Karpas-422 (cell line): Measurements from ENCODE around the gene NOL4L. TPM values are rescaled to one million over a fixed set of nuclear protein-coding genes. Genes with fewer than 3 reads are reported as not detected.

ENCODE experiments used
- DNase-seq: peaks from one replicate; pipeline ENCODE4 v3.0.0-alpha.2; 2015
- H2AFZ ChIP-seq: fragments of 200-600 bp; sonication (generic); 2 replicates; pipeline ENCODE4 v1.6.1; 2014; ENCODE audit warnings: antibody characterized with exemption, low read length, mixed read lengths
- H3K27ac ChIP-seq: fragments of 200-600 bp; sonication (generic); 2 replicates; pipeline ENCODE4 v1.5.1; 2014; ENCODE audit warnings: mild to moderate bottlenecking, low read length, moderate library complexity
- H3K27me3 ChIP-seq: fragments of 200-600 bp; sonication (generic); 2 replicates; pipeline ENCODE4 v1.6.1; 2014; ENCODE audit warnings: low read length, mixed read lengths
- H3K36me3 ChIP-seq: fragments of 200-600 bp; sonication (generic); 2 replicates; pipeline ENCODE4 v1.6.1; 2014; ENCODE audit warnings: low read length, mixed read lengths; ENCODE audit not compliant: insufficient read depth
- H3K4me1 ChIP-seq: fragments of 200-600 bp; sonication (generic); 2 replicates; pipeline ENCODE4 v1.6.1; 2014; ENCODE audit warnings: mild to moderate bottlenecking, low read length, mixed read lengths
- H3K4me2 ChIP-seq: fragments of 200-600 bp; sonication (generic); 2 replicates; pipeline ENCODE4 v1.6.1; 2014; ENCODE audit warnings: low read length, low read depth, mild to moderate bottlenecking; ENCODE audit not compliant: poor library complexity, severe bottlenecking
- H3K4me3 ChIP-seq: fragments of 200-600 bp; sonication (generic); 2 replicates; pipeline ENCODE4 v1.5.1; 2014; ENCODE audit warnings: mild to moderate bottlenecking, antibody characterized with exemption, low read length, mixed read lengths
- H3K79me2 ChIP-seq: fragments of 200-600 bp; sonication (generic); 2 replicates; pipeline ENCODE4 v1.6.1; 2014; ENCODE audit warnings: mild to moderate bottlenecking, low read length, mixed read lengths
- H3K9ac ChIP-seq: fragments of 200-600 bp; sonication (generic); 2 replicates; pipeline ENCODE4 v1.6.0; 2014; ENCODE audit warnings: low read length
- H3K9me2 ChIP-seq: fragments of 200-600 bp; sonication (generic), shearing (Covaris generic); replicated peaks from 2 replicates; pipeline ENCODE4 v1.6.0; 2014; ENCODE audit warnings: mild to moderate bottlenecking, low read length, moderate library complexity; ENCODE audit not compliant: insufficient read depth
- H3K9me3 ChIP-seq: fragments of 300-700, 200-600 bp; sonication (generic); 2 replicates; pipeline ENCODE4 v1.6.1; 2014; ENCODE audit warnings: low read length, mixed read lengths
- H4K20me1 ChIP-seq: fragments of 200-600 bp; sonication (generic); 2 replicates; pipeline ENCODE4 v1.6.1; 2014; ENCODE audit warnings: mild to moderate bottlenecking, antibody characterized with exemption, low read length, low read depth; ENCODE audit not compliant: insufficient read depth
- total RNA-seq: library from RNA; depleted of rRNA; stranded (reverse); fragments of >200 nt; shearing (Covaris generic); gene quantifications from 2 replicates; pipeline ENCODE4 v1.2.3, GENCODE V29; 2014; ENCODE audit warnings: low replicate concordance

Gene NOL4L
- total RNA-seq, 1 experiment from 2014 or later = 1.5 TPM

DNA sequence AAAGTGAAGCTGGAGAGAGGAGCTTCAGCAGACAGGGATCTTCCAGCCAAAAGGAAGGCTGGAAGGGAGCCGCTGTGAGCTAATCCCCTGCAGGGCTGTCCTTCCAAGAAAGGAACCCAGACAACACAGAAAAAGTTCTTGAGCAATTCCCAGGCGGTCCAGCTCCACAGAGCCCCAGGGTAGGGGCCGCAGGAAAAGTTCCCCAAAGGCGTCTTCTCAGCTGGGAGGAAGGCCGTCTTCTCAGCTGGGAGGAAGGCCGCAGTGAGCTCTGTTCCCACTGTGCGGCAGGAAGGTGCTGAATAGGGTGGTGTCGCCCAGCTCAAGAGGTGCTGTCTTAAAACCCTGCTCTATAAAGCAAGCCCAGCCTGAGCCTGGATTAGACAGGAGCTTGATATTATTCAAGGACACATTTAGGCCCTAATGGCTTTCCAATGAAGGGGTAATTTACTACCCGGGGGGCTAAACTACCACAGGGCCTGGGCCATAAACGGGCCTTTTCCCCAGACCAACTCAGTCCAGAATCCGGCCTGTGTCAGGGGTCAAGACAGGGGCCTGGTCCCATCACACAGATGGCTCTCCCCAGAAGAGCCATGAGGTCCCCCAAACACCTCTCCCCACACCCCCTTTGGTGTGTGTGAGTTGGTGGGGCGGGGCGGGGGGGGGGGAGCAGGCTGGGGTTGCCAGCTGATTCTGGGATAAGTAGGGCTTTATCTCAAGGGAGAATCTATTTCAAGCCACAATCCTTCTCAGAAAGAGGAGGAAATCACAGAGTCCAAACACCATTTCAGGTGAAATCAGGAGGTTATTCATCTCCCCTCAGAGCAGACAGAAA lies 103.6 kb downstream of the NOL4L start:
- Histone ChIP-seq H3K9me3 (no peaks in the 10 kb centered on the region), H3K79me2 (no peaks in the 10 kb centered on the region), H2AFZ (no peak overlapping the region), H3K36me3 (no peaks in the 10 kb centered on the region), H3K27ac (no peak overlapping the region), H3K4me1 (peaks cover 20% of the 10 kb centered on the region), H3K27me3 (no peaks in the 10 kb centered on the region), H3K9me2 (no peaks in the 10 kb centered on the region), H3K4me2 (no peak overlapping the region), H3K9ac (no peak overlapping the region), H3K4me3 (no peak overlapping the region), H4K20me1 (no peaks in the 10 kb centered on the region)
- no peak for DNase-seq

DNA sequence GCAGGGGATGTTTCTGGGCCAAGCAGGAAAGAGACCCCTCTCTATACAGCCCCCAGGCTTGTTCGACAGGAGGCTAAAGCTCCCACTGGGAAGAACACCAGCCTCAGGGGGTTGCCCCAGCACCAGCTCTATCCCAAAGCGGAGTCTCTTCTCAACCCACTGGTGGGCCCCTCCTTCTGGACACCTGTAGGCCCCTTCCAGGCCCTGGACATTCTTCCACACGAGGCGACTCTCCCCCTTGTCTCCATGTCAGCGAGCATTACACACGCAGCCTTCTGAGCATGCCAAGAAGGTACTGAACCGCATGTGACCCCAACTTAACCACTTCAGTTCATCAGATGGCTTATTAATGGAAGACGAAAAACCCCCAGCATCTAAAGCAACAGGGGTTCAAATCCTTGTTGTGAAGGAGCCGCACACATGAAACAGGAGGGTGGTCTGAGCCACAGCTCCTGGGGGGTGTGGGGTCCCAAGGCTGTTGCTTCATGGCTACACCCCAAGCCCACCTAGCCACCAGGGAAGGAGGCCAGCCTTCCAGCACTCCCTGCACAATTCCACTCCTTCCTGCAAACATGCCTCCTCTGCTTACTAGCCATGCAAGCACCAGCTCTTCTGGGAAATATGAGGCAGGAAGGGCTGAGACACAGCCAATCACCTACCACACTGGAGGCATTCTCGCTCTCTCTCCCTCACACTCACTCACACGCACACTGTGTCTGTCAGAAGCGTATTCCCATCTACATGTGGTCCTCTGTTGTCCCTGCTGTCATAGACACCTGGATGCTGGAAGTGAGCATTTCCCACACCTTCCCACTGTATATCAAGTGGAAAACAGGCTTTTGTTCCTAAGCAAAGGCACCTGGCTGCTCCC lies 104.5 kb downstream of the NOL4L start:
- H3K9me3 ChIP-seq = no peaks in the 10 kb centered on the region
- H3K36me3 ChIP-seq = no peaks in the 10 kb centered on the region
- no peaks in the 10 kb centered on the region for H3K27me3 ChIP-seq
- no peak overlapping the region for H2AFZ ChIP-seq
- no peak overlapping the region for H3K4me3 ChIP-seq
- no peak overlapping the region for H3K27ac ChIP-seq
- H3K9ac ChIP-seq = no peak overlapping the region
- no peaks in the 10 kb centered on the region for H4K20me1 ChIP-seq
- no peak for DNase-seq
- peaks cover 20% of the 10 kb centered on the region for H3K4me1 ChIP-seq
- H3K4me2 ChIP-seq = no peak overlapping the region
- no peaks in the 10 kb centered on the region for H3K79me2 ChIP-seq
- no peaks in the 10 kb centered on the region for H3K9me2 ChIP-seq

DNA sequence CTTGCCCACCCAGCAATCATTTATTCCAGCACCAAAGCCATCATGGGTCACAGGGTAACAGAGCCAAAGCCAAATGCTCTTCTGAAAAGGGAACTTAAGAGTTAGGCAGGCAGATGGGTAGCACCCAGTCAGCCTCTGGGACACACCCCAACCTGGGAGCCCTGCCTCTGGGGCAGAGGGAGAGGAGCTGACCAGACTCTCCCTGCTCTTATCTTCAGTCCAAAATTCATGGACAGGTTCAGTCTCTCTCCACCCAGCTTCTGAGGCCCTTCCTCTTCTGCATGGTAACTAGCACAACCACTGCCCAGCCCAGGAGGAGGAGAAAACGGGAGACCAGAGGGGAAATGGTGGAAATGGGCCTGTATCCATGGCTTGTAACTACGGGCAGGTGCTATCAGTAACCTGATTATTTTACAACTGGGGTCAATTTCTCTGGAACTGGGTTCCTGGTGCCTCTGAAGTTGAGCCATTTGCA lies 105.4 kb downstream of the NOL4L start:
- H3K36me3 ChIP-seq = no peaks in the 10 kb centered on the region
- no peaks in the 10 kb centered on the region for H3K9me2 ChIP-seq
- H3K9ac ChIP-seq = no peak overlapping the region
- peaks cover 15% of the 10 kb centered on the region for H3K4me1 ChIP-seq
- DNase-seq = no peak
- H2AFZ ChIP-seq = no peak overlapping the region
- no peaks in the 10 kb centered on the region for H4K20me1 ChIP-seq
- H3K79me2 ChIP-seq = no peaks in the 10 kb centered on the region
- no peak overlapping the region for H3K4me3 ChIP-seq
- no peak overlapping the region for H3K27ac ChIP-seq
- no peaks in the 10 kb centered on the region for H3K27me3 ChIP-seq
- H3K9me3 ChIP-seq = no peaks in the 10 kb centered on the region
- H3K4me2 ChIP-seq = no peak overlapping the region

DNA sequence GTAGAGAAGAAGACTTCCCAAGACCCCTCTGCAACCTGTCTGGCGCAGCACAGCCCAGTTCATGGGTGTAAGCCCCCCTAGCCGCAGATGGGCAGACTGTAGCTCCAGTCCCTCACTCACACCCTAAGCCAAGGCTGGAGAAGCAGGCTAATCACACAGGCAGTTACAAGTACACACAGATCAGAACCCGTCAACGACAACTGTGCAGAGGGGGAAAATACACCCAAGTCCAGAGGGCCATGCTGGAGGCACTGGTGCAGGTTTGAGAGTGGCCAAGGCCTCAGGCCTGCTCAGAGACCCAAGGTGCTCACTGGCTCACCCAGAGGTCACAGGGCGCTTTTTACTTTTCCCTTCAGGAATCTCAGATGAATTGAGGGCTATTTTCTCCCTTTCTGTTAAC lies 106.1 kb downstream of the NOL4L start:
- H3K4me2 ChIP-seq = no peak overlapping the region
- no peak overlapping the region for H3K27ac ChIP-seq
- no peaks in the 10 kb centered on the region for H3K27me3 ChIP-seq
- no peaks in the 10 kb centered on the region for H3K36me3 ChIP-seq
- no peaks in the 10 kb centered on the region for H3K79me2 ChIP-seq
- H3K9me2 ChIP-seq = no peaks in the 10 kb centered on the region
- H3K4me1 ChIP-seq = peaks cover 8% of the 10 kb centered on the region
- no peaks in the 10 kb centered on the region for H3K9me3 ChIP-seq
- no peak for DNase-seq
- no peaks in the 10 kb centered on the region for H4K20me1 ChIP-seq
- H3K4me3 ChIP-seq = no peak overlapping the region
- H3K9ac ChIP-seq = no peak overlapping the region
- no peak overlapping the region for H2AFZ ChIP-seq

DNA sequence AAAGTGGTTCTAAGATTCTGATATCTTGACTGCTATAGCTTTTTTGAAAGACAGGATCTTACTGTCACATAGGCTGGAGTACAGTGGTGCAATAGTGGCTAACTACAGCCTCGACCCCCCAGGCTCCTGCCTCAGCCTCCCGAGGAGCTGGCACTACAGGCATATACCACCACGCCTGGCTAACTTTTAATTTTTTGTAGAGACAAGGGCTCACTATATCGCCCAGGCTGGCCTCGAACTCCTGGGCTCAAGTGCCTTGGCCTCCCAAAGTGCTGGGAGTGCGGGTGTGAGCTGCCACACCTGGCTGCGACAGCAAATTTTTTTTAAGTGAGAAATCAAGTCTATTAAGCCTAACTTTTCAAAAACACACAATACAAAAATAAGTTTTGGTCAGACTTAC lies 106.6 kb downstream of the NOL4L start:
- H3K27me3 ChIP-seq = no peaks in the 10 kb centered on the region
- no peak for DNase-seq
- no peak overlapping the region for H3K4me3 ChIP-seq
- no peak overlapping the region for H3K4me2 ChIP-seq
- H3K27ac ChIP-seq = no peak overlapping the region
- no peaks in the 10 kb centered on the region for H3K9me2 ChIP-seq
- H3K79me2 ChIP-seq = no peaks in the 10 kb centered on the region
- H3K9me3 ChIP-seq = no peaks in the 10 kb centered on the region
- peaks cover 4% of the 10 kb centered on the region for H3K4me1 ChIP-seq
- no peaks in the 10 kb centered on the region for H3K36me3 ChIP-seq
- no peak overlapping the region for H2AFZ ChIP-seq
- H3K9ac ChIP-seq = no peak overlapping the region
- no peaks in the 10 kb centered on the region for H4K20me1 ChIP-seq

DNA sequence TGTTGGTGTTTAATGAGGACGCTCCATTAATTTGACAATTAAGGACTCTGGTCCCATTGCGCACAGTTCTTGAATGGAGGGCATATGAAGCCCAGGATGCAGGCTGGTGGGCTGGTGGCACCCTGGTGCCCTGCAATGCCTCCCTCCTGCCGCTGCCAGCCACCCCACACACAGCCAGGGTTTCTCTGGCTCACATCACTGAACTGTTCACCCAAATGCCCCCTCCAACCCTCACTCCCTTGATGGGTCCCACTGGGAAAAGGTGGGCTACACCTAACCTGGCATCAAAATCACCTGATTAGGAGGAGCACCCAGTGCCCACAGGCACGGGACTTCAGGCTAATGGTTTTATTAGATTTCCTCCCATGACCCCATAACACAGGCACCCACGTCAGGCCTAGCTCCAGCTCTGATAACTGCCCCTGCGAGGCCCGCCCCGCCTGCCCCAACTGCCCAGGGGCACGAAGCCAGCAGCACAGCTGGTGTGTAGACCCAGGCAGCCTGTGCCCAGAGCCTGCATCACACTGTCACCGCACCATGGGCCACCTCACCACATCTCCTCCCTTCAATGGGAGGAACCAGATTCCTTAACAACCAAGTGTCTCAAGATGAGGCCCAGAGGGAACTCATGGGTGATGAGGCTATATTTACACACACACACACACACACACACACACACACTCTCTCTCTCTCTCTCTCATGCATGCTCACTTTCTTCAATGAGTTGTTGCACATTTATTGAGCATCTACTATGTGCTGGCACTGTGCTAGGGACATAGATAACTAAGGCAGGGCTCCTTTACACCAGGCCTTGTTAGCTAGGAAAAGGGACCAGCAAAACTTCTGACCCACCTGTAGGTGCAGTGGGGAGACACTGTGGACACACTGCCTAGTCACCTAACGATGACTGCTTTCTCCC lies 107.3 kb downstream of the NOL4L start:
- Histone ChIP-seq H3K36me3 (no peaks in the 10 kb centered on the region), H4K20me1 (no peaks in the 10 kb centered on the region), H3K4me2 (no peak overlapping the region), H3K27ac (no peak overlapping the region), H2AFZ (no peak overlapping the region), H3K9ac (no peak overlapping the region), H3K4me3 (no peak overlapping the region), H3K27me3 (no peaks in the 10 kb centered on the region), H3K4me1 (peaks cover 4% of the 10 kb centered on the region), H3K9me3 (no peaks in the 10 kb centered on the region), H3K9me2 (no peaks in the 10 kb centered on the region), H3K79me2 (no peaks in the 10 kb centered on the region)
- DNase-seq = no peak

DNA sequence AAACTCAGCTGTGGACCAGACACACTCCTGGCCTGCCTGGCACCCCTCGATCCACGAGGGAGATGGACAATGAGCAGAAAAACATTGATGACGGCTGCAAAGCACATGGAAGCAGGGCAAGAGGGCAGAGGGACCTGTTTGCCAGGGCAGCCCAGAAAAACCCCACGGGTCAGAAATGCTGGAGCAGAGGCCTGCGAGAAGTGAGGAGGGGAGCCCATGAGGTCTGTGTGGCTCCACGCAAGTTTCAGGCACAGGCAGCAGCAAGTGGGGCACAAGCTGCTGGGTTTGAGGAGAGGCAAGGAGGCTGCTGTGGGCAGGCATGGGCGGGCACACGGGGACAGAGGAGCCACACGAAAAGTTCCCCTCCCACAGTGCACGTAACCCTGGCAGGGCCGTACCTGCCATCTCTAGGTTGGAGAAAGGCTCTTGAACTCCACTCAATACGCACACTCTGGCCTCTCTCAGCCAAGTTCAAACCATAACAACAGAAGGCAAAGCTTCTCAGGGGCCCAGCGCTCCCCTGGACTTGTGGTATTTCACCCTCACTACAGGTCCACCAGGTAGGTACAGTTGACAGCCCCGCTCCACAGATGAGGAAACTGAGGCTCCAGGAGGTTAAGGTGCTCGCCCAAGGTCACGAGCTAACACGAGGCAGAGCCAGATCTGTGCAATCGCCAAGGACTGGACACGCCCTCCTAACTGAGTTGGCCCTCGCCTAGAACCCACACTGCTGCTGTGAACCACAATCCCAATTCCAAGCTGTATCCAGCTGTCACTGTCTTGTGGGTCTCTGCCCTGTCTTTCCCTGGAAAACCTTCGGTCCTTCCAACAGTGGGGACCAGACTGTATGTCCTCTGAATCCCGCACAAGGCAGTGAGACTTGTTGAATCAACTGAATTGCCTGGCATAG lies 108.2 kb downstream of the NOL4L start:
- Histone ChIP-seq H3K4me1 (peaks cover 4% of the 10 kb centered on the region), H3K79me2 (no peaks in the 10 kb centered on the region), H3K4me2 (no peak overlapping the region)

More for the DNA sequence above, 108.2 kb downstream of the NOL4L start:
- Histone ChIP-seq H3K9ac (no peak overlapping the region), H3K36me3 (no peaks in the 10 kb centered on the region), H2AFZ (no peak overlapping the region), H4K20me1 (no peaks in the 10 kb centered on the region), H3K9me2 (no peaks in the 10 kb centered on the region), H3K9me3 (no peaks in the 10 kb centered on the region), H3K27me3 (no peaks in the 10 kb centered on the region), H3K4me3 (no peak overlapping the region), H3K27ac (no peak overlapping the region)
- DNase-seq = no peak
